HG03045 (cell line): ENCODE results near the gene PCNX2.

Experiments
- ATAC-seq: cut with Tn5 transposase; IDR thresholded peaks from one replicate; pipeline ENCODE4 v1.9.1; 2021; ENCODE audit warnings: mild to moderate bottlenecking, moderate library complexity; ENCODE audit not compliant: unreplicated experiment

Gene PCNX2, protein sequence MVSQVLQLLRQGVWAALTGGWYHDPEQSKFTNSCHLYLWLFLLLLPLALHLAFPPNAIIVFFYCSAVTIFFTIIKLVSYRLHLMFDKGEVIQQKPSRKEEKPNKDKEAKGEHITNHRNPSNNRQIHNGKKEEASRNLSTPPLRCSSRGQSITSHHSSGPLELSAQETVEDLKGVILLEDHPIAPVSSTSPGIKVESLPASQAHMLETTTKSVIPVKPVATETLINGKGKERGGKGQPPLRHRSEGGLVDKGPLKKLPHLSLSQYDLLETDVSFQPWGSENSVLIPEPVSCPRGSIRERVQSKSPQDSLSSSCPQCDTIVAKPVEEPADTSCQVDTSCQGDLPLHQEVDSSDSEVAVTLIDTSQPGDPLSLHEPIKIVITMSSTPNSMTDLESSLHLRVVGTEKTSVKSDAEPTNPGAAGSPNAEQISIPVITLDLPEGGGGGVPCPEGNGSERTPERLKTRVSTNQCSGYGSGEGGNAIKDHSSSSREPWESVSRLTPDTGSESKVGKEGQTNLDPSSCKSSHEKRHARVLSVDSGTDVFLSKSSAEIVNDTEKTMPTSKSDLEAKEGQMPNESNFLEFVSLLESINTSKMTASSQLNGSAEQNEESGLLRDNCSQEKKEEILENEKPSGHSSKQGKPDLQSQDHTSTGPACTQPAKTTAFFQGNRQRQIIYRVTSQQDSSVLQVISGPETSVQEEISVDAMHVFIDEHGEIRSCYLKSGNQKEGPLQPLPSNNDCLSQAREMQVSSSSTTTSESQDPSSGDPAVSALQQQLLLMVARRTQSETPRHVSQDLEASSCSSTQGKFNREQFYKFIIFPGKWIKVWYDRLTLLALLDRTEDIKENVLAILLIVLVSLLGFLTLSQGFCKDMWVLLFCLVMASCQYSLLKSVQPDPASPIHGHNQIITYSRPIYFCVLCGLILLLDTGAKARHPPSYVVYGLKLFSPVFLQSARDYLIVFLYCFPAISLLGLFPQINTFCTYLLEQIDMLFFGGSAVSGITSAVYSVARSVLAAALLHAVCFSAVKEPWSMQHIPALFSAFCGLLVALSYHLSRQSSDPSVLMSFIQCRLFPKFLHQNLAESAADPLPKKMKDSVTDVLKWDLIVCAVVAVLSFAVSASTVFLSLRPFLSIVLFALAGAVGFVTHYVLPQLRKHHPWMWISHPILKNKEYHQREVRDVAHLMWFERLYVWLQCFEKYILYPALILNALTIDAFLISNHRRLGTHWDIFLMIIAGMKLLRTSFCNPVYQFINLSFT (N-terminal part only)

DNA sequence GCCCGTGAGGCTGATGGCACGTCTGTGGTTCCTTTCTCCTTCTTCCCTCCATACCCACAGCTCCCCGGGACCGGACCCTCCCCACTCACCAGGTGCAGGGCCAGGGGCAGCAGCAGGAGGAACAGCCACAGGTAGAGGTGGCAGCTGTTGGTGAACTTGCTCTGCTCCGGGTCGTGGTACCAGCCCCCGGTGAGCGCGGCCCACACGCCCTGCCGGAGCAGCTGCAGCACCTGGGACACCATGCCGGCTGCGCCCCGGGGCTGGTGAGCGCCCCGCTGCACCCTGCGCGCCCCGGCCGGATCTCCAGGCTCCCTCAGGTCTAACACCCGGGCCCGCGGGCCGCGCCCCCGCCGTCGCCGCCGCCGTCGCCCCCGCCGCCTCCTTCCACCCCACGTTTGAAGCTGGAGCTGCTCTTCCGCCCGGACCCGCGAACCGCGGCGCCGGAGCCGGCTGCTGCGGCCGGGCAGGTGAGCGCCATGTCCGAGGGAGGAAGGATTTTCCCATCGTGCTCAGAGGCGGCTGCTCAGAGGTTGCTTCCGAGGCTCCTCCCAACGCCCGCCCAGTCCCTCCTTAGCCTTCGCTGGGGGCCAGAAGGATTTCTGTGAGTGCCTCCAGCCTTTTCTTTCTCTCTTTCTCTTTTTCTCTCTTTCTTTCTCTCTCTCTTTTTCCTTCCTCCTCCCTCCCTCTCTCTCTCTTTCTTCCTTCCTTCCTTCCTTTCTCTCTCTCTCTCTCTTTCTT, at the start of gene PCNX2:
PCNX2 (minus strand) TSS at position 489 of the 738 bp plus-strand sequence; CDS start at position 242, 247 bp downstream.
- peak; percentile 96 for ATAC-seq

DNA sequence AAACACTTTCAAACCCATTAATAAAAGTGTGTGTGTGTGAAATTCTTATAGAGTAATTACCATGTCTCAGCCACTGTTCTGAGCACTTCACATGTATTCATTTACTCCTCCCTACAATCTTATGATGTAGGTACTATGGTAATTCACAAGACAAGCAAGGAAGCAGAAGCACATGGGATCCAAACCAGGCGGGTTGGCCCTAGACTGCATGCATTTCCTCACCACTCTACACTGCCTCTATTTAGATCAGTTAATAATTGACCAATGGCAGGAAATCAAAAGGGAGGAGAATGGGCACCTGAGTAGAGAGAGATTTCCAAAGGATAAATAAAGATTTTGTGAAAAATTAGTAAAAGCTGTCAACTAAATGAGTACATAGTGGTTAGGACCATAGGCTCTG, 47.7 kb upstream of the PCNX2 start:
- ATAC-seq = no peak

DNA sequence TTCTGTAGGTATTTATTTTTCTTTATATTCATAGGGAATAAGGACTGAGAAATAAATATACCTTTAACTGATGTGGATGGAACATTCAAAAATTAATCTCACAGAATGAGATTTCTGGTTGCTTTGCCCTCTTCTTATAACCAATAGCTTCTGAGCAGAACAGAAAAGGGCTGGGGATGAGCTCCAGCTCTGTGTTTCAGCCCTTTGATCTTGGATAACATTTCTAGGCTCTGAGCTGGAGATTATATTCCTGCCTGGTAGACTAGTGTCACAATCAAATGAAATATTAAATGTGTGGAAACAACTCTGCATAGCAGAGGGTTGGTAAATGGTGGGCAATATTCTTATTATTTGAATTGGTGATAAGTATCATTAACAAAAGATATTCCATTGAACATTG, 46.6 kb upstream of the PCNX2 start:
- no peak for ATAC-seq

DNA sequence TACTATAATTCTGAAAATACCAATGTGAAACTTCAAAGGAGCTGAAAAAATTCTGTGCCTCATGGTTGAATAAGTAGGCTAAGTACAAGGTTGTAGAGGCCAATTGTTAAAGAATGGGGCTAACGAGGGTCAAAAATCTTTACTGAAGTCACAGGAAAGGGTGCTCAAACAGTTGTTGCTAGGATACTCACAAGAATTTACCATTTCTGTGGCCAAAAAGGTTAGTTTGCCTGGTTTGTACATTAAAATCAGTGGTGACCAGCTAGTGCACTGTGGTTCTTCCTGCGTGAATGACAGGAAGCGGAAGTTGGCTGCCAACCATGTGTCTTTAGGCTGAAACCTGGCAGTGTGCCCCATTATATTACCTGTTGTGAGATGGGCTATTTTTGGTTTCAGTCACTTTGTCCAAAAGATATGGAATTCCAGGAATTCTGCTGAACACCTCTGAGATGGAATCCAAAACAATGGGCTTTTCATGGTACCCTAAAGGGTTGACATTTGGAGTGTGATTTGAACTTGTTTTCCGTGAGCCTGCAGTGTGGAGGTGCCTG, 45.5 kb upstream of the PCNX2 start:
- no peak for ATAC-seq

GRCh38 chr1:233340031-233340555, 44.6 kb upstream of the PCNX2 start:
- no peak for ATAC-seq

GRCh38 chr1:233338102-233338501, 42.6 kb upstream of the PCNX2 start:
- no peak for ATAC-seq

DNA sequence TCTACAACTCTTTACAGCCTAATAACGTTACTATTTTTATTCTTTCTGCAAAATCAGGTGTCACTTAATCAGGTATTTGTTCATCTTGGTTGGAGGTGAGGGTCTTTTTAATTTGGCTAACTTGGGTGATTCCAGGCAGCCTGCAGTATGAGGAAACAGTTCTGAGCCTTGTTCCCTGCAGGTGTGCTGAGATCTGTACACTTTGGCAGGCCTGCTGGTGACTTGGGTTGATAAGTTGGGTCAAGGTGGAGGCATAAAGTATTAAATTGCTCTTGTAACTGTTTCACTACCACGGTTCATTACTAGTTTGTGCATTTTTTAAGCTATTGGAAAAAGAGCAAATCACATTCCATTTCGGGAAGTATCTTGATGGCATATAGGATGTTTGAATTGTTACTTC, 42.0 kb upstream of the PCNX2 start:
- no peak for ATAC-seq

DNA sequence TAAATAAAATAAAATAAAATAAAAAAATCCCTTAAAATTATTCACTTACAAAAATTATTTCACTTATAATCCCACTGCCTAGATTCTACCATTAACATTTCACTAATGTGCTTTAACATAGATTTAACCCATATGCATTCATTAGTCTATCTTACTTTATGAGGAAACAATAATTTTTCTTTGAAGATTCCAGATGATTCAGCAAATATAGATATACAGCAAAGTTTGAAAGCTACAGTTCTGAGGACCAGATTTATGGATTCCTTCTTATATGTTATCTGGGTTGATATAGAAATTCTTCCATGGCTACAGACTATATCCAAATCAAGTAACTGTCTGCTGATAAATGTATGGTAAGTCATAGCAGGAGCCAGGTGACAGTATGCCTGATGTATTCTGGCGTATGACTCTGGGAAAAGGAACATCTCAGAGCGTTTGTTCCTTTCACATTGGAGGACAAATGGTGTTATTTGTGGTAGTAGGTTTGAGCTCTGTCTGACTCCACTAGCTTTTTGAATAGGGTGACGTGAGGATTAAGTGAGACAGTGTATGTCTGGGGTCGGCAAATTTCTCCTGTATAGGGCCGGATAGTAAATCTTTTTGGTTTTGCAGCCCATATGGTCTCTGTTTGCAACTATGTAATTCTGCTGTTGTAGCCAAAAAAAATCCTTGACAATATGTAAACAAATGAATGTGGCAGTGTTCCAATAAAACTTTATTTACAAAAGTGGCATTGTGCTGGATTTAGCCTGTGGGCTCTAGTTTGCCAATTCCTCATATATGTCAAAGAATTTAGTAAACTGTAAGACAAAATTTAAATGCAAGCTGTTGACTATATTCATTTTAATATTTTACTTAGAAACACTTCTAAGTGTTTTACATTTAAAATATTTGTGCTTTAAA, 41.3 kb upstream of the PCNX2 start:
- ATAC-seq = no peak

DNA sequence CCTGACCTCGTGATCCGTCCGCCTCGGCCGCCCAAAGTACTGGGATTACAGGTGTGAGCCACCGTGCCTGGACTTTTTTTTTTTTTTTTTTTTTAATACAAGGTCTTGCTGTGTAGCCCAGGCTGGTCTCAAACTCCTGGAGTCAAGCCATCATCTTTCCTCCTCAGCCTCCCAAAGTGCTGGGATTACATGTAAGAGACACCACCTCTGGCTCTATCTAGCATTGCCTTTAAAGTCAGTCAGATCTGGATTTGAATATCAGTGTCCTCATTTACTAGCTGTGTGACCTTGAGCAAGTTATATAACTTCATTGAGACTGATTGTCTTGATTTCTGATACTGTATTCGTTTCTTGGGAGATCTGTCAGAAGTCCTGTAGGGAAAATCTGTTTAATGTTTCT, 38.6 kb upstream of the PCNX2 start:
- ATAC-seq = no peak

GRCh38 chr1:233333086-233333485, 37.6 kb upstream of the PCNX2 start:
- no peak for ATAC-seq

DNA sequence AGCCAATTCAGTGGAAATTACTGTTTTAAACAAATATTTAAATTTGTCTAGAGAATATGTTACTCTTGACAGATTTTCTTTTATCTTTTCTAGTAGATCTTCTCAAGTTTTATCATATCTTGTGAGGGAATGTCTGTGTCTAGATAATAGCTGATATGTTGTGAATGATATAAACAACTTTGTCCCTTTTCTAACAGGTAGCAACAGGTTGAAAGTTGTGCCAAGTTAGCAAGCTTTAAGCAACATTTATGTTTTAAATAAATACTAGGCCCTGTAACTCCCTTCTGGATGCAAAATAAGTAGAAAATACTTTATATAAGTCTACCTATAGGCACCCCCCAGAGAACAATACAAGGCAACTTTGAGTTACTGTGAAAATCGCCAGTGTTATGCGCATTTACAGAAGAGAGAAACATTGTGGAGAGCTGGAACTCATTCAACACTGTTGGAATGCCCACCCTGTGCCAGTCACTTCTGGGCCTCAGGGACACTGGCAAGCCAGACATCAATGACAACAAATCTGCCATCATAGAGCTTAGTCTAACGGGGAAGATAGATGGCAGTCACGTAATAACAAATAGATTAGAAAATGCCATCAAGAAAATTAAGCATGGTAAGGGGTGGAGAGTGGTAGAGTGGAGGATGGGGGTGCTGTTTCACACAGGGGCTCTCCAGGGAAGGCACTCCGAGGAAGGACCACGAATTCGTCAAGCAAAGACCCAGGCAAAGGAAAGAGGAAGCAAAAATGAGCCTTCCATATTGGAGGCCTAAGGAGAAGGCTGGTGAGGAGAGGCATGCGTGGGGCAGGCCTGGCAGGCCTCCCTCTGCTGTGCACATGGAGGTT, 36.4 kb upstream of the PCNX2 start:
- ATAC-seq = no peak

DNA sequence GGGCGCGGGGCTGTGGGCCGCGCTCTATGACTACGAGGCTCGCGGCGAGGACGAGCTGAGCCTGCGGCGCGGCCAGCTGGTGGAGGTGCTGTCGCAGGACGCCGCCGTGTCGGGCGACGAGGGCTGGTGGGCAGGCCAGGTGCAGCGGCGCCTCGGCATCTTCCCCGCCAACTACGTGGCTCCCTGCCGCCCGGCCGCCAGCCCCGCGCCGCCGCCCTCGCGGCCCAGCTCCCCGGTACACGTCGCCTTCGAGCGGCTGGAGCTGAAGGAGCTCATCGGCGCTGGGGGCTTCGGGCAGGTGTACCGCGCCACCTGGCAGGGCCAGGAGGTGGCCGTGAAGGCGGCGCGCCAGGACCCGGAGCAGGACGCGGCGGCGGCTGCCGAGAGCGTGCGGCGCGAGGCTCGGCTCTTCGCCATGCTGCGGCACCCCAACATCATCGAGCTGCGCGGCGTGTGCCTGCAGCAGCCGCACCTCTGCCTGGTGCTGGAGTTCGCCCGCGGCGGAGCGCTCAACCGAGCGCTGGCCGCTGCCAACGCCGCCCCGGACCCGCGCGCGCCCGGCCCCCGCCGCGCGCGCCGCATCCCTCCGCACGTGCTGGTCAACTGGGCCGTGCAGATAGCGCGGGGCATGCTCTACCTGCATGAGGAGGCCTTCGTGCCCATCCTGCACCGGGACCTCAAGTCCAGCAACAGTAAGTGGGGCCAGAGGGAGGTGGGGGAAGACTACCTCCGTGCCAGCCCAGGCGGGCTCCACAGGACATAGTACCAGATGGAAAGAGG, 32.8 kb upstream of the PCNX2 start:
- peak; percentile 22 for ATAC-seq

DNA sequence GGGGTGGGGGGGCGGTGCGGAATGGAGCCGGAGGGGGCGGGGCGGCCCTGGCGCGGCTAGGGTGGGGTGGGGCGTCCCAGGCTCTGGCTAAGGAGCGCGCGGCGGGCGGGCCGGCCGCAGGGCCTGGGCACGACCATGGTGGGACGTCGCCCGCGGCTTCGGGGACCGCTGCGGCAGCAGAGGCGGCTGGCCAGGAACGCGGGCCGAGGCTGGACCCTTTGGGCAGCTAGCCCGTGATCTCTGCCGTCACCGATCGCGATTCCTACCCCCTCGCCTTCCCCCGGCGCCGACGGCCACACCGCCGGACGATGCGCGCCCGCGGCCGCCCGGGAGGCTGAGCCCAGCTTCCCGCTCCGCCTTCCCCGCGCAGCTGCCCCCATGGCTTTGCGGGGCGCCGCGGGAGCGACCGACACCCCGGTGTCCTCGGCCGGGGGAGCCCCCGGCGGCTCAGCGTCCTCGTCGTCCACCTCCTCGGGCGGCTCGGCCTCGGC, 32.2 kb upstream of the PCNX2 start, which contains the start of gene MAP3K21:
MAP3K21 (plus strand) TSS at position 74 of the 491 bp plus-strand sequence; CDS start at position 379, 305 bp downstream.
- ATAC-seq = peak; percentile 47

- ATAC-seq = peak; percentile 90
Observed at GRCh38 chr1:233326811-233327650, 31.5 kb upstream of the PCNX2 start.

DNA sequence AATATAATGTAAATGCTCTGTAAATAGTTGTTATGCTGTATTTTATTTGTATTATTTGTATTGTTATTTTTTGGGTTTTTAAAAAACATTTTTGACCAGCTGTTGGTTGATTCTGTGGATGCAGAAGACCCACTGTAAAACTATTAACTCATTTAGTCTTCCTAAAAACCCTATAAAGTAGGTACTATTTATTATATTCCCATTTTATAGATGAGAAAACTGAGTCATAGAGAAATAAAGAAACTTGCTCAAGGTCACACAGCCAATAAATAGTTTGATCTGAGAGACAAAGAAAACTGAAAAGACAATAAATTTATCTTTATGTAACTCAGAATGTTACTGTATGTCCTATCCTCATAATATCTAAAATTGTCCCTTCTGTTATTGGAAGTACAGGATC, 30.8 kb upstream of the PCNX2 start:
- ATAC-seq = no peak

GRCh38 chr1:233323718-233324117, 28.2 kb upstream of the PCNX2 start:
- no peak for ATAC-seq
